Fibroblast of lung (primary cell): ENCODE measurements around the gene ZDHHC4. TPM values are rescaled to one million over a fixed set of nuclear protein-coding genes. Genes with fewer than 3 reads are reported as not detected.

Source experiments
- DNase-seq, 2 donors: peaks; one replicate each; pipeline versions ENCODE4 v3.0.0 to v3.0.0-alpha.2; 2010; ENCODE audit warnings: low read depth in 2 of 2
- H2AFZ ChIP-seq: 2 replicates; pipeline ENCODE4 v1.5.1; 2012; ENCODE audit warnings: low read length, control low read depth, inconsistent platforms
- H3K27ac ChIP-seq: 2 replicates; pipeline ENCODE4 v1.5.1; 2011; ENCODE audit warnings: low read length, control low read depth; ENCODE audit not compliant: insufficient read depth
- H3K27me3 ChIP-seq: 2 replicates; pipeline ENCODE4 v1.5.1; 2011; ENCODE audit warnings: mild to moderate bottlenecking, low read length; ENCODE audit not compliant: control insufficient read depth, insufficient read depth
- H3K36me3 ChIP-seq: 2 replicates; pipeline ENCODE4 v1.5.1; 2011; ENCODE audit warnings: low read length; ENCODE audit not compliant: control insufficient read depth, insufficient read depth
- H3K4me1 ChIP-seq: 2 replicates; pipeline ENCODE4 v1.5.1; 2011; ENCODE audit warnings: low read length; ENCODE audit not compliant: control insufficient read depth, insufficient read depth; ENCODE audit errors: extremely low read depth
- H3K4me2 ChIP-seq: 2 replicates; pipeline ENCODE4 v1.5.1; 2011; ENCODE audit warnings: low read length, control low read depth; ENCODE audit not compliant: insufficient read depth; ENCODE audit errors: extremely low read depth
- H3K4me3 ChIP-seq, 4 experiments: fragments of 200-600 bp in 1 of 4; sonication (generic) in 1 of 4; replicated peaks in 1 of 4; 2 replicates each; pipeline ENCODE4 v1.5.1; 2011 to 2016; ENCODE audit warnings: low read length in 4 of 4, low read depth in 3 of 4, mild to moderate bottlenecking in 3 of 4, control low read depth in 2 of 4, inconsistent platforms in 1 of 4, mixed read lengths in 1 of 4; ENCODE audit not compliant: insufficient read depth in 1 of 4; ENCODE audit errors: control extremely low read depth in 1 of 4
- H3K79me2 ChIP-seq: 2 replicates; pipeline ENCODE4 v1.5.1; 2012; ENCODE audit warnings: mild to moderate bottlenecking, low read length, inconsistent platforms; ENCODE audit not compliant: control insufficient read depth, insufficient read depth
- H3K9ac ChIP-seq: 2 replicates; pipeline ENCODE4 v1.5.1; 2011; ENCODE audit warnings: mild to moderate bottlenecking, low read length, control low read depth; ENCODE audit not compliant: insufficient read depth
- H3K9me3 ChIP-seq: 2 replicates; pipeline ENCODE4 v1.5.1; 2012; ENCODE audit warnings: low read depth, low read length; ENCODE audit not compliant: control insufficient read depth, insufficient read depth
- H4K20me1 ChIP-seq: 2 replicates; pipeline ENCODE4 v1.5.1; 2011; ENCODE audit warnings: low read length; ENCODE audit not compliant: control insufficient read depth, insufficient read depth; ENCODE audit errors: extremely low read depth
- CTCF ChIP-seq, 2 donors: IDR thresholded peaks in 1 of 2; conservative IDR thresholded peaks in 1 of 2; 1 replicate in 1 of 2; 2 replicates in 1 of 2; pipeline ENCODE4 v1.5.1; 2011 to 2012; ENCODE audit warnings: low read length in 2 of 2, control low read depth in 1 of 2, inconsistent platforms in 1 of 2, low read depth in 1 of 2, mild to moderate bottlenecking in 1 of 2
- EZH2 ChIP-seq: IDR thresholded peaks from 2 replicates; pipeline ENCODE4 v1.5.1; 2012; ENCODE audit warnings: low read length, control low read depth, mild to moderate bottlenecking; ENCODE audit errors: missing control alignments
- polyA plus RNA-seq, 2 donors: library from polyadenylated mRNA; depleted of rRNA in 1 of 2; stranded (reverse) in 1 of 2; unstranded in 1 of 2; fragments of >200 nt; gene quantifications; 2 replicates each; pipeline ENCODE4 v1.2.1, GENCODE V29; 2011 to 2012; ENCODE audit warnings: missing spikeins in 1 of 2
- total RNA-seq: library from RNA; depleted of rRNA; stranded (reverse); fragments of >200 nt; gene quantifications from 2 replicates; pipeline ENCODE4 v1.2.1, GENCODE V29; 2014

Gene ZDHHC4
- total and polyA plus RNA-seq, 2 donors (not counting 1 experiment from before 2014, with no cell fraction given) = 65.2 to 89.5 TPM

- Histone ChIP-seq H3K9ac (no peak overlapping the region), H3K4me3 (no peak overlapping the region), H3K79me2 (no peaks in the 10 kb centered on the region), H3K4me2 (no peak overlapping the region), H3K9me3 (no peaks in the 10 kb centered on the region), H3K27ac (no peak overlapping the region), H4K20me1 (no peaks in the 10 kb centered on the region), H2AFZ (no peak overlapping the region), H3K4me1 (no peaks in the 10 kb centered on the region), H3K36me3 (no peaks in the 10 kb centered on the region), H3K27me3 (peaks cover 15% of the 10 kb centered on the region)
- DNase-seq = no peak
- no peak for TF ChIP-seq CTCF (conservative IDR thresholded peaks at IDR 0.05 in 1 of 2, IDR thresholded peaks at IDR 0.05 in 1 of 2; ENCODE audit: low read depth in 1 of 2, low read length in 2 of 2)
- no peak for TF ChIP-seq EZH2
These were observed 43.3 kb upstream of the ZDHHC4 start for GRCh38 chr7:6533893-6534495.

- Histone ChIP-seq H2AFZ (no peak overlapping the region), H3K9ac (no peak overlapping the region), H3K4me1 (no peaks in the 10 kb centered on the region), H3K4me3 (no peak overlapping the region), H3K36me3 (no peaks in the 10 kb centered on the region), H4K20me1 (no peaks in the 10 kb centered on the region), H3K27ac (no peak overlapping the region), H3K9me3 (no peaks in the 10 kb centered on the region), H3K4me2 (no peak overlapping the region), H3K27me3 (peaks cover 9% of the 10 kb centered on the region), H3K79me2 (no peaks in the 10 kb centered on the region)
- DNase-seq = peak in 1 of 2 donors; percentile 22
- TF ChIP-seq CTCF (conservative IDR thresholded peaks at IDR 0.05 in 1 of 2, IDR thresholded peaks at IDR 0.05 in 1 of 2; ENCODE audit: low read depth in 1 of 2, low read length in 2 of 2) = no peak
- TF ChIP-seq EZH2 = peak; percentile 66
These were observed 40.7 kb upstream of the ZDHHC4 start for GRCh38 chr7:6536262-6537260.

- H3K9me3 ChIP-seq = no peaks in the 10 kb centered on the region
- no peak overlapping the region for H2AFZ ChIP-seq
- no peak for TF ChIP-seq CTCF (conservative IDR thresholded peaks at IDR 0.05 in 1 of 2, IDR thresholded peaks at IDR 0.05 in 1 of 2; ENCODE audit: low read depth in 1 of 2, low read length in 2 of 2)
- no peak for TF ChIP-seq EZH2
- no peak overlapping the region for H3K4me2 ChIP-seq
- no peak overlapping the region for H3K4me3 ChIP-seq
- no peak overlapping the region for H3K9ac ChIP-seq
- H3K79me2 ChIP-seq = no peaks in the 10 kb centered on the region
- no peaks in the 10 kb centered on the region for H3K4me1 ChIP-seq
- DNase-seq = no peak
- no peak overlapping the region for H3K27ac ChIP-seq
- H3K27me3 ChIP-seq = no peaks in the 10 kb centered on the region
- no peaks in the 10 kb centered on the region for H3K36me3 ChIP-seq
- H4K20me1 ChIP-seq = no peaks in the 10 kb centered on the region
These were observed 34.9 kb upstream of the ZDHHC4 start for GRCh38 chr7:6542368-6542767.
